ENCODE results near the gene MLF2. TPM values are rescaled to one million over a fixed set of nuclear protein-coding genes. Genes with fewer than 3 reads are reported as not detected.

Gene MLF2
- total RNA-seq, 2 experiments from 2014 or later: 79.7 to 87.3 TPM

GRCh38 chr12:6768990-6769389 is 16.0 kb upstream of the MLF2 start:
- ChIA-PET CTCF (ENCODE audit: unreplicated experiment) (no interaction called here), POLR2A (interaction anchor here (0.7 kb wide), 1 partner anchor 14 kb away, joined by 3 read pairs; no protein-coding TSS in a partner anchor)
- Histone ChIP-seq H3K36me3 (ENCODE audit: insufficient read depth, low read length) (no peaks in the 10 kb centered on the region), H3K9me2 (ENCODE audit: insufficient read depth, low read length) (no peaks in the 10 kb centered on the region), H3K4me3 (ENCODE audit: low read depth, low read length, poor library complexity, severe bottlenecking) (no peak overlapping the region), H3K4me2 (ENCODE audit: low read length) (no peak overlapping the region), H3K9me3 (ENCODE audit: low read length) (no peaks in the 10 kb centered on the region), H4K20me1 (ENCODE audit: insufficient read depth, low read length) (no peaks in the 10 kb centered on the region), H3K27ac (ENCODE audit: low read depth, low read length, poor library complexity, severe bottlenecking) (no peak overlapping the region), H3K4me1 (ENCODE audit: insufficient read depth, low read length, poor library complexity, severe bottlenecking) (peaks cover 49% of the 10 kb centered on the region), H3K79me2 (ENCODE audit: insufficient read depth, low read depth, low read length) (no peaks in the 10 kb centered on the region), H2AFZ (ENCODE audit: low read length) (no peak overlapping the region)
- intact Hi-C loops (cut with micrococcal nuclease; ENCODE audit: unreplicated experiment): no loop called here
- BruUV-seq (replicated peaks): no TSS peak
- no peak for TF ChIP-seq EZH2phosphoT487 (IDR thresholded peaks at IDR 0.05; ENCODE audit: borderline replicate concordance, low read depth, low read length)
- no peak for TF ChIP-seq CTCF (conservative IDR thresholded peaks at IDR 0.05; ENCODE audit: low read length)
- no peak for DNase-seq (ENCODE audit: low spot score)

GRCh38 chr12:6768437-6768914 is 15.5 kb upstream of the MLF2 start:
- Histone ChIP-seq H3K36me3 (ENCODE audit: insufficient read depth, low read length) (no peaks in the 10 kb centered on the region), H3K27ac (ENCODE audit: low read depth, low read length, poor library complexity, severe bottlenecking) (no peak overlapping the region), H2AFZ (ENCODE audit: low read length) (no peak overlapping the region), H3K9me3 (ENCODE audit: low read length) (no peaks in the 10 kb centered on the region), H3K4me3 (ENCODE audit: low read depth, low read length, poor library complexity, severe bottlenecking) (no peak overlapping the region), H3K79me2 (ENCODE audit: insufficient read depth, low read depth, low read length) (no peaks in the 10 kb centered on the region), H3K4me2 (ENCODE audit: low read length) (no peak overlapping the region), H3K4me1 (ENCODE audit: insufficient read depth, low read length, poor library complexity, severe bottlenecking) (peaks cover 52% of the 10 kb centered on the region), H3K9me2 (ENCODE audit: insufficient read depth, low read length) (no peaks in the 10 kb centered on the region), H4K20me1 (ENCODE audit: insufficient read depth, low read length) (no peaks in the 10 kb centered on the region)
- intact Hi-C loops (cut with micrococcal nuclease; ENCODE audit: unreplicated experiment): no loop called here
- BruUV-seq (replicated peaks): no TSS peak
- DNase-seq (ENCODE audit: low spot score): no peak
- ChIA-PET POLR2A (interaction anchor here (0.7 to 2.1 kb wide), 2 partner anchors 14 to 15 kb away, joined by 3 to 5 read pairs; no protein-coding TSS in a partner anchor), CTCF (ENCODE audit: unreplicated experiment) (no interaction called here)
- no peak for TF ChIP-seq EZH2phosphoT487 (IDR thresholded peaks at IDR 0.05; ENCODE audit: borderline replicate concordance, low read depth, low read length)
- TF ChIP-seq CTCF (conservative IDR thresholded peaks at IDR 0.05; ENCODE audit: low read length): no peak

All from OCI-LY7 (cell line).